Measurements from ENCODE around the gene OBP2B.

OBP2B gene

GRCh38 chr9:133169102-133169501 lies 39.9 kb downstream of the OBP2B start:
- H3K4me1 ChIP-seq (ENCODE audit: control insufficient read depth in 2 of 2, insufficient read depth in 2 of 2, low read length in 2 of 2), result peaks cover under 1 to 3% of the 10 kb centered on the region in 2 donors
- no peaks in the 10 kb centered on the region for H3K9me3 ChIP-seq (ENCODE audit: control insufficient read depth in 2 of 2, low read length in 2 of 2)
- no peaks in the 10 kb centered on the region for H3K36me3 ChIP-seq (ENCODE audit: control insufficient read depth in 2 of 2, insufficient read depth in 2 of 2, low read length in 2 of 2)
- H3K27me3 ChIP-seq (ENCODE audit: control insufficient read depth in 2 of 2, insufficient read depth in 2 of 2, low read length in 2 of 2), result no peaks in the 10 kb centered on the region
- H3K4me3 ChIP-seq (ENCODE audit: low read length in 2 of 2), result no peak overlapping the region
- H3K9ac ChIP-seq (ENCODE audit: low read depth in 1 of 2, low read length in 2 of 2), result no peak overlapping the region
- H3K27ac ChIP-seq (ENCODE audit: low read depth in 2 of 2, low read length in 2 of 2), result peak overlapping the region in 1 of 2 donors; percentile 32

- Histone ChIP-seq H3K9ac (ENCODE audit: low read depth in 1 of 2, low read length in 2 of 2) (no peak overlapping the region), H3K27me3 (ENCODE audit: control insufficient read depth in 2 of 2, insufficient read depth in 2 of 2, low read length in 2 of 2) (no peaks in the 10 kb centered on the region), H3K4me1 (ENCODE audit: control insufficient read depth in 2 of 2, insufficient read depth in 2 of 2, low read length in 2 of 2) (peaks cover 4 to 6% of the 10 kb centered on the region in 2 donors), H3K4me3 (ENCODE audit: low read length in 2 of 2) (no peak overlapping the region), H3K36me3 (ENCODE audit: control insufficient read depth in 2 of 2, insufficient read depth in 2 of 2, low read length in 2 of 2) (no peaks in the 10 kb centered on the region), H3K27ac (ENCODE audit: low read depth in 2 of 2, low read length in 2 of 2) (peak overlapping the region in 1 of 2 donors; percentile 32), H3K9me3 (ENCODE audit: control insufficient read depth in 2 of 2, low read length in 2 of 2) (no peaks in the 10 kb centered on the region)
Observed at GRCh38 chr9:133168432-133168831, 40.6 kb downstream of the OBP2B start.

GRCh38 chr9:133167769-133168168 lies 41.3 kb downstream of the OBP2B start:
- no peaks in the 10 kb centered on the region for H3K36me3 ChIP-seq (ENCODE audit: control insufficient read depth in 2 of 2, insufficient read depth in 2 of 2, low read length in 2 of 2)
- H3K27me3 ChIP-seq (ENCODE audit: control insufficient read depth in 2 of 2, insufficient read depth in 2 of 2, low read length in 2 of 2), result no peaks in the 10 kb centered on the region
- H3K9ac ChIP-seq (ENCODE audit: low read depth in 1 of 2, low read length in 2 of 2), result no peak overlapping the region
- no peaks in the 10 kb centered on the region for H3K9me3 ChIP-seq (ENCODE audit: control insufficient read depth in 2 of 2, low read length in 2 of 2)
- H3K27ac ChIP-seq (ENCODE audit: low read depth in 2 of 2, low read length in 2 of 2), result no peak overlapping the region
- H3K4me1 ChIP-seq (ENCODE audit: control insufficient read depth in 2 of 2, insufficient read depth in 2 of 2, low read length in 2 of 2), result peaks cover 6 to 8% of the 10 kb centered on the region in 2 donors
- H3K4me3 ChIP-seq (ENCODE audit: low read length in 2 of 2), result no peak overlapping the region

- Histone ChIP-seq H3K27ac (ENCODE audit: low read depth in 2 of 2, low read length in 2 of 2) (no peak overlapping the region), H3K9ac (ENCODE audit: low read depth in 1 of 2, low read length in 2 of 2) (no peak overlapping the region), H3K27me3 (ENCODE audit: control insufficient read depth in 2 of 2, insufficient read depth in 2 of 2, low read length in 2 of 2) (no peaks in the 10 kb centered on the region), H3K9me3 (ENCODE audit: control insufficient read depth in 2 of 2, low read length in 2 of 2) (no peaks in the 10 kb centered on the region), H3K36me3 (ENCODE audit: control insufficient read depth in 2 of 2, insufficient read depth in 2 of 2, low read length in 2 of 2) (no peaks in the 10 kb centered on the region), H3K4me3 (ENCODE audit: low read length in 2 of 2) (no peak overlapping the region), H3K4me1 (ENCODE audit: control insufficient read depth in 2 of 2, insufficient read depth in 2 of 2, low read length in 2 of 2) (peaks cover 8% of the 10 kb centered on the region in 2 donors)
Observed at GRCh38 chr9:133167096-133167730, 41.8 kb downstream of the OBP2B start.

GRCh38 chr9:133166392-133166791 lies 42.7 kb downstream of the OBP2B start:
- H3K9ac ChIP-seq (ENCODE audit: low read depth in 1 of 2, low read length in 2 of 2), result no peak overlapping the region
- H3K27me3 ChIP-seq (ENCODE audit: control insufficient read depth in 2 of 2, insufficient read depth in 2 of 2, low read length in 2 of 2), result no peaks in the 10 kb centered on the region
- H3K4me1 ChIP-seq (ENCODE audit: control insufficient read depth in 2 of 2, insufficient read depth in 2 of 2, low read length in 2 of 2), result peaks cover 8% of the 10 kb centered on the region in 2 donors
- H3K4me3 ChIP-seq (ENCODE audit: low read length in 2 of 2), result no peak overlapping the region
- no peak overlapping the region for H3K27ac ChIP-seq (ENCODE audit: low read depth in 2 of 2, low read length in 2 of 2)
- no peaks in the 10 kb centered on the region for H3K36me3 ChIP-seq (ENCODE audit: control insufficient read depth in 2 of 2, insufficient read depth in 2 of 2, low read length in 2 of 2)
- H3K9me3 ChIP-seq (ENCODE audit: control insufficient read depth in 2 of 2, low read length in 2 of 2), result no peaks in the 10 kb centered on the region

- Histone ChIP-seq H3K4me3 (ENCODE audit: low read length in 2 of 2) (no peak overlapping the region), H3K9me3 (ENCODE audit: control insufficient read depth in 2 of 2, low read length in 2 of 2) (no peaks in the 10 kb centered on the region), H3K36me3 (ENCODE audit: control insufficient read depth in 2 of 2, insufficient read depth in 2 of 2, low read length in 2 of 2) (no peaks in the 10 kb centered on the region), H3K27me3 (ENCODE audit: control insufficient read depth in 2 of 2, insufficient read depth in 2 of 2, low read length in 2 of 2) (no peaks in the 10 kb centered on the region), H3K27ac (ENCODE audit: low read depth in 2 of 2, low read length in 2 of 2) (no peak overlapping the region), H3K9ac (ENCODE audit: low read depth in 1 of 2, low read length in 2 of 2) (no peak overlapping the region), H3K4me1 (ENCODE audit: control insufficient read depth in 2 of 2, insufficient read depth in 2 of 2, low read length in 2 of 2) (peaks cover 8% of the 10 kb centered on the region in 2 donors)
Observed at GRCh38 chr9:133165452-133165730, 43.7 kb downstream of the OBP2B start.

GRCh38 chr9:133164191-133164590 lies 44.9 kb downstream of the OBP2B start:
- Histone ChIP-seq H3K9me3 (ENCODE audit: control insufficient read depth in 2 of 2, low read length in 2 of 2) (no peaks in the 10 kb centered on the region), H3K4me1 (ENCODE audit: control insufficient read depth in 2 of 2, insufficient read depth in 2 of 2, low read length in 2 of 2) (peaks cover 8% of the 10 kb centered on the region in 2 donors), H3K4me3 (ENCODE audit: low read length in 2 of 2) (peak overlapping the region; percentile 64 to 68), H3K9ac (ENCODE audit: low read depth in 1 of 2, low read length in 2 of 2) (peak overlapping the region; percentile 56 to 71), H3K36me3 (ENCODE audit: control insufficient read depth in 2 of 2, insufficient read depth in 2 of 2, low read length in 2 of 2) (no peaks in the 10 kb centered on the region), H3K27ac (ENCODE audit: low read depth in 2 of 2, low read length in 2 of 2) (peak overlapping the region in 1 of 2 donors; percentile 56), H3K27me3 (ENCODE audit: control insufficient read depth in 2 of 2, insufficient read depth in 2 of 2, low read length in 2 of 2) (no peaks in the 10 kb centered on the region)

- H3K4me1 ChIP-seq (ENCODE audit: control insufficient read depth in 2 of 2, insufficient read depth in 2 of 2, low read length in 2 of 2), result peaks cover 8% of the 10 kb centered on the region in 2 donors
- H3K9me3 ChIP-seq (ENCODE audit: control insufficient read depth in 2 of 2, low read length in 2 of 2), result no peaks in the 10 kb centered on the region
- H3K4me3 ChIP-seq (ENCODE audit: low read length in 2 of 2), result peak within 1 kb of the TSS; percentile 64 to 68
- H3K9ac ChIP-seq (ENCODE audit: low read depth in 1 of 2, low read length in 2 of 2), result peak within 1 kb of the TSS; percentile 56 to 71
- peak within 1 kb of the TSS; percentile 53 to 56 for H3K27ac ChIP-seq (ENCODE audit: low read depth in 2 of 2, low read length in 2 of 2)
- no peaks in the 10 kb centered on the region for H3K36me3 ChIP-seq (ENCODE audit: control insufficient read depth in 2 of 2, insufficient read depth in 2 of 2, low read length in 2 of 2)
- no peaks in the 10 kb centered on the region for H3K27me3 ChIP-seq (ENCODE audit: control insufficient read depth in 2 of 2, insufficient read depth in 2 of 2, low read length in 2 of 2)
Observed at GRCh38 chr9:133163504-133164172, 45.4 kb downstream of the OBP2B start, which contains the start of gene GBGT1. Gene GBGT1 (minus strand): TSS chr9:133163914. CDS start chr9:133162412, 1,502 bp downstream.

- Histone ChIP-seq H3K9me3 (ENCODE audit: control insufficient read depth in 2 of 2, low read length in 2 of 2) (no peaks in the 10 kb centered on the region), H3K4me3 (ENCODE audit: low read length in 2 of 2) (peak overlapping the region; percentile 64 to 68), H3K4me1 (ENCODE audit: control insufficient read depth in 2 of 2, insufficient read depth in 2 of 2, low read length in 2 of 2) (peaks cover 8% of the 10 kb centered on the region in 2 donors), H3K27me3 (ENCODE audit: control insufficient read depth in 2 of 2, insufficient read depth in 2 of 2, low read length in 2 of 2) (no peaks in the 10 kb centered on the region), H3K9ac (ENCODE audit: low read depth in 1 of 2, low read length in 2 of 2) (peak overlapping the region; percentile 56 to 71), H3K36me3 (ENCODE audit: control insufficient read depth in 2 of 2, insufficient read depth in 2 of 2, low read length in 2 of 2) (no peaks in the 10 kb centered on the region), H3K27ac (ENCODE audit: low read depth in 2 of 2, low read length in 2 of 2) (peak overlapping the region; percentile 53 to 56)
Observed at GRCh38 chr9:133162861-133163503, 46.1 kb downstream of the OBP2B start.

- H3K9me3 ChIP-seq (ENCODE audit: control insufficient read depth in 2 of 2, low read length in 2 of 2), result no peaks in the 10 kb centered on the region
- H3K36me3 ChIP-seq (ENCODE audit: control insufficient read depth in 2 of 2, insufficient read depth in 2 of 2, low read length in 2 of 2), result peaks cover 0 to 3% of the 10 kb centered on the region in 2 donors
- H3K9ac ChIP-seq (ENCODE audit: low read depth in 1 of 2, low read length in 2 of 2), result no peak overlapping the region
- no peaks in the 10 kb centered on the region for H3K27me3 ChIP-seq (ENCODE audit: control insufficient read depth in 2 of 2, insufficient read depth in 2 of 2, low read length in 2 of 2)
- H3K4me3 ChIP-seq (ENCODE audit: low read length in 2 of 2), result no peak overlapping the region
- no peak overlapping the region for H3K27ac ChIP-seq (ENCODE audit: low read depth in 2 of 2, low read length in 2 of 2)
- H3K4me1 ChIP-seq (ENCODE audit: control insufficient read depth in 2 of 2, insufficient read depth in 2 of 2, low read length in 2 of 2), result peaks cover 8% of the 10 kb centered on the region in 2 donors
Observed at GRCh38 chr9:133161547-133161950, 47.5 kb downstream of the OBP2B start.
